Mammary epithelial cell (primary cell): ENCODE results near the gene PPP1R14B.

ENCODE experiments used
- CTCF ChIP-seq, 2 donors: IDR thresholded peaks in 1 of 2; conservative IDR thresholded peaks in 1 of 2; 2 replicates each; pipeline ENCODE4 v1.5.1; 2011 to 2012; ENCODE audit warnings: inconsistent platforms in 2 of 2, low read length in 2 of 2, mild to moderate bottlenecking in 2 of 2, control low read depth in 1 of 2, low read depth in 1 of 2; ENCODE audit not compliant: insufficient read depth in 1 of 2; ENCODE audit errors: extremely low read depth in 1 of 2
- EZH2 ChIP-seq: IDR thresholded peaks from 2 replicates; pipeline ENCODE4 v1.6.1; 2012; ENCODE audit warnings: low read length, inconsistent platforms, borderline replicate concordance

DNA sequence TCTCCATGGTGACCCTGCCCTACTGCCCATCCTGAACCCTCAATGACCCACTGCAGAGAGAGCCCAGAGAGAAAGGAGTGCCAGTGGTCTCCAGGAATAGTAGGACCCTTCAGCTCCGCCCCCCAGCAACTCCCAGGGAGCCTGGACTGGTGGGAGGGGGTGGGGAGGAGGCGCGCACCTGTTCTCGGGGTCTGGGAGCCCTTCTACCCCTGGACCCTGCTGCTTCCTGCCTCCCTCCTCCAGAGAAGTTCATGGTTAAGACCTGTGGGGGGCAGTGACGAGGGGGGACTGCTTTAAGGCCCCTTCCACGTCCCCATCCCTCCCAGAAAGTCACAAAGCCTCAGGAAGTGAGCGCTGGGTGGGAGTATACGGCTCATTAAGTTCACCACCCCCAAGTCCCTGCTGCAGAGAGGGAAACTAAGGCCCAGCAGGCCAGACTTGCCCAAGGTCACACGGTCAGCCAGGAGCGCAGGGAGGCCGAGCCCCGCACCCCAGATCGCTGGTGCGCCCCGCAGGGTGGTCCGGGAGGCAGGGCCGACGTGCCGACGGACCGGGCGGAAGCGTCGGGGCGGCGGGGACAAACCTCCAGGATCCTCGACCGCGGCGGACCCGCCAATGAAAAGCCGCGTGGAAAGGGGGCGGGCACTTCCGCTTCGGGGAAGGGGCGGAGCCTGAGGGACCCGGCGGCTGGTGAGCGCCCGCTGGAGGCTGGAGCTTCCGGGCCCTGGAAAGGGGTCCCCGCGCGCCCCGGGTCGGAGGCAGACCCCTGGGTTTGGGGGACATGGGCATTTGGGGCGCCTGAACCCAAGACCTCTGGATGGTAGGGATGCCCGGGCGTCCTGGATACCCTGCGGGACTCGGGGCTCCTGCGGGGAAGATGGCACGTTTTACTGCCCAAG, 20.9 kb downstream of the PPP1R14B start, which contains the start of the genes NUDT22 and TRPT1:
- TF ChIP-seq CTCF (conservative IDR thresholded peaks at IDR 0.05 in 1 of 2, IDR thresholded peaks at IDR 0.05 in 1 of 2; ENCODE audit: extremely low read depth in 1 of 2, insufficient read depth in 1 of 2, low read depth in 1 of 2, low read length in 2 of 2) = peak; percentile 17 to 55
- TF ChIP-seq EZH2 = no peak
